HG03469 (cell line): ENCODE measurements around the gene NPHP1.
"Not testable (repeated sequence)": the region's sequence is repeated elsewhere in the genome, so short reads cannot be mapped to it uniquely, and the experiment has no call there.

Experiments
- ATAC-seq: cut with Tn5 transposase; IDR thresholded peaks from one replicate; pipeline ENCODE4 v1.9.1; 2021; ENCODE audit warnings: mild to moderate bottlenecking, moderate library complexity, moderate number of reproducible peaks; ENCODE audit not compliant: unreplicated experiment

NPHP1 gene

DNA sequence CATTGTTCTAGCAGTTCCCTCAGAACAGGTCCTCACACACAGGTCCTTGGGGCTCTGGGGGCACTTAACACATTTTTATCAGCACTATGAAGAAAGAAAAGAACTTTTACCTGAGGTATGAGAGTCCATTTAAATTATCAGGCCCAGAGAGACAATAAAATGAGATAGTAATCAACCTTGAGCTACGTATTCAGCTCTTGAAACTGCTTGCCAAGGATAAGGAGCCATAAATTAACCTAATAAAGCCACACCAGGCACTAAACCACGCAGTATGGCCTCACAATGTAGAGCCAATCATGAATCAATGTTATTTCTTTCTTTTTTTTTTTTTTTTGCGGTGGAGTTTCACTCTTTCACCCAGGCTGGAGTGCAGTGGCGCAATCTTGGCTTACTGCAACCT, 126.7 kb downstream of the NPHP1 start:
- ATAC-seq: not testable (repeated sequence)

DNA sequence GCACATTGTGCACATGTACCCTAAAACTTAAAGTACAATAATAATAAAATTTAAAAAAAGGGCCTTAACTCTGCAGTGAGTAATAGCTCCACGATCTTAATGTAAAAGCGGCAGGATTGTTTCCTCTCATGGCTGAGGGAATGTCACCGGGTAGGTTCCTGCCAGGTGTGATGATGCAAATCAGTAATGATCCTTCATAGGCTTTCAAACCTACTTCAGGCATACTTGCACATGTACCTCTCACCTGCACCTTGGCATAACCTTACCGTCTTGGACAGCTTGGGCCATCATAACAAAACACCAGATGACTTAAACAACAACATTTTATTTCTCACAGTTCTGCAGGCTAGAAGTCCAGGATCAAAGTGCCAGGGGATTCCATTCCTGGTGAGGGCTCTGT, 128.9 kb downstream of the NPHP1 start:
- ATAC-seq: not testable (repeated sequence)
